ENCODE results near the gene CALM3.

Gene CALM3

GRCh38 chr19:46602392-46603194 is 1.5 kb downstream of the CALM3 start:
- in situ Hi-C loops (cut with HindIII; ENCODE audit: low pct_ligation_motif_present, low sequenced_read_pairs) = no loop called here
- H3K4me3 ChIP-seq (ENCODE audit: low read depth, low read length) = peak overlapping the region; percentile 92
- TF ChIP-seq CTCF (IDR thresholded peaks at IDR 0.05; ENCODE audit: low read depth, low read length, missing control alignments) = no peak
- no peaks in the 10 kb centered on the region for H3K27me3 ChIP-seq (replicated peaks)
- H3K27ac ChIP-seq = no peak overlapping the region
- H3K36me3 ChIP-seq (replicated peaks) = peaks cover 21% of the 10 kb centered on the region
- no peak for DNase-seq

DNA sequence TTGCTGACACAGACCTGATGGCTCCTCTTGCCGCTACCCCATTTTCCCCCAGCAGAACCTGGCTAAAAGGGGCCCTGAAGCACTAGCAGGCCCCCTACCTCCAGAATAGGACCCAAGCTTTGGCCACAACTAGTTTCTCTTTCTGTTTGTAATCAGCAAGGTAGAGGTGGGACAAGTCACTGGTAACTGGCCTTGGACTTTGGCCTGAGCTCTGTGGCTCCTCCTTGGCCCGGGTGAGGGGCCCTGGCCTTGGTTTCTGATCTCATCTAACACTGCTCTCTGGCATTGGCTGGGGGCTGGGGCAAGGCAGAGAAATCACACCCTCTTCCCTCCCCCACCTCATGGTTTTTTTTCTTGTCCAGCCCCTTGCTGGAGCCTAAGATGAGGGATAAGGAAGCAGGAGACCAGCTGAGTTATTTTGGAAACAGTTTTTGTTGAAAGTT is 2.1 kb downstream of the CALM3 start:
- Histone ChIP-seq H3K4me3 (ENCODE audit: low read depth, low read length) (peak overlapping the region; percentile 92), H3K36me3 (replicated peaks) (peaks cover 27% of the 10 kb centered on the region), H3K27me3 (replicated peaks) (no peaks in the 10 kb centered on the region), H3K27ac (no peak overlapping the region)
- TF ChIP-seq CTCF (IDR thresholded peaks at IDR 0.05; ENCODE audit: low read depth, low read length, missing control alignments) = no peak
- no peak for DNase-seq
- in situ Hi-C loops (cut with HindIII; ENCODE audit: low pct_ligation_motif_present, low sequenced_read_pairs) = no loop called here

GRCh38 chr19:46603752-46604231 is 2.7 kb downstream of the CALM3 start:
- Histone ChIP-seq H3K36me3 (replicated peaks) (peaks cover 33% of the 10 kb centered on the region), H3K27ac (no peak overlapping the region), H3K27me3 (replicated peaks) (no peaks in the 10 kb centered on the region), H3K4me3 (ENCODE audit: low read depth, low read length) (no peak overlapping the region)
- in situ Hi-C loops (cut with HindIII; ENCODE audit: low pct_ligation_motif_present, low sequenced_read_pairs) = no loop called here
- TF ChIP-seq CTCF (IDR thresholded peaks at IDR 0.05; ENCODE audit: low read depth, low read length, missing control alignments) = no peak
- DNase-seq = no peak

- in situ Hi-C loops (cut with HindIII; ENCODE audit: low pct_ligation_motif_present, low sequenced_read_pairs) = no loop called here
- TF ChIP-seq CTCF (IDR thresholded peaks at IDR 0.05; ENCODE audit: low read depth, low read length, missing control alignments) = peak; percentile 2
Observed at GRCh38 chr19:46604781-46605355, 3.7 kb downstream of the CALM3 start.

GRCh38 chr19:46605356-46605821 is 4.3 kb downstream of the CALM3 start:
- Histone ChIP-seq H3K27me3 (replicated peaks) (no peaks in the 10 kb centered on the region), H3K4me3 (ENCODE audit: low read depth, low read length) (no peak overlapping the region), H3K36me3 (replicated peaks) (peaks cover 47% of the 10 kb centered on the region), H3K27ac (no peak overlapping the region)
- TF ChIP-seq CTCF (IDR thresholded peaks at IDR 0.05; ENCODE audit: low read depth, low read length, missing control alignments) = no peak
- in situ Hi-C loops (cut with HindIII; ENCODE audit: low pct_ligation_motif_present, low sequenced_read_pairs) = no loop called here
- DNase-seq = no peak

More at GRCh38 chr19:46604781-46605355, 3.7 kb downstream of the CALM3 start:
- DNase-seq = no peak
- Histone ChIP-seq H3K27me3 (replicated peaks) (no peaks in the 10 kb centered on the region), H3K27ac (no peak overlapping the region), H3K36me3 (replicated peaks) (peaks cover 44% of the 10 kb centered on the region), H3K4me3 (ENCODE audit: low read depth, low read length) (no peak overlapping the region)

All from brain microvascular endothelial cell (primary cell).